Medulla oblongata (tissue), 1 donor: Measurements from ENCODE around the gene SOCS7.
"Not testable (repeated sequence)": the region's sequence is repeated elsewhere in the genome, so short reads cannot be mapped to it uniquely, and the experiment has no call there.

Experiments used
- DNase-seq: peaks from one replicate; pipeline ENCODE4 v3.0.0-alpha.2; 2015; ENCODE audit errors: extremely low spot score

Gene SOCS7

GRCh38 chr17:38419508-38419981, 67.9 kb downstream of the SOCS7 start:
- DNase-seq: no peak

GRCh38 chr17:38420518-38420917, 68.9 kb downstream of the SOCS7 start:
- DNase-seq: no peak

- no peak for DNase-seq
Measured at GRCh38 chr17:38421171-38421841, 69.7 kb downstream of the SOCS7 start.

GRCh38 chr17:38421871-38422827, 70.5 kb downstream of the SOCS7 start:
- DNase-seq: no peak

- DNase-seq: no peak
Measured at GRCh38 chr17:38424297-38424972, 72.8 kb downstream of the SOCS7 start.

- no peak for DNase-seq
Measured at GRCh38 chr17:38425031-38425430, 73.4 kb downstream of the SOCS7 start.

GRCh38 chr17:38425744-38426143, 74.1 kb downstream of the SOCS7 start:
- DNase-seq: no peak

GRCh38 chr17:38426441-38426840, 74.8 kb downstream of the SOCS7 start:
- DNase-seq: no peak

GRCh38 chr17:38427160-38427949, 75.7 kb downstream of the SOCS7 start:
- DNase-seq: no peak

GRCh38 chr17:38428112-38428642, 76.5 kb downstream of the SOCS7 start, which contains the start of gene ARHGAP23:
ARHGAP23 (plus strand) TSS chr17:38428464; CDS start chr17:38428486, 22 bp downstream.
- peak; percentile 84 for DNase-seq

- peak; percentile 81 for DNase-seq
Measured at GRCh38 chr17:38428643-38429371, 77.2 kb downstream of the SOCS7 start.

GRCh38 chr17:38429476-38430100, 77.9 kb downstream of the SOCS7 start:
- no peak for DNase-seq

GRCh38 chr17:38430316-38430715, 78.7 kb downstream of the SOCS7 start:
- no peak for DNase-seq

- no peak for DNase-seq
Measured at GRCh38 chr17:38430822-38431221, 79.2 kb downstream of the SOCS7 start.

- DNase-seq: peak; percentile 97
Measured at GRCh38 chr17:38431346-38432145, 79.9 kb downstream of the SOCS7 start.

GRCh38 chr17:38434178-38434665, 82.6 kb downstream of the SOCS7 start:
- DNase-seq: peak; percentile 61

GRCh38 chr17:38435795-38436194, 84.2 kb downstream of the SOCS7 start:
- no peak for DNase-seq

GRCh38 chr17:38436386-38436785, 84.7 kb downstream of the SOCS7 start:
- DNase-seq: no peak

GRCh38 chr17:38437313-38437712, 85.7 kb downstream of the SOCS7 start:
- DNase-seq: not testable (repeated sequence)
